A549 (cell line): ENCODE data around the gene MT2A. TPM values are rescaled to one million over a fixed set of nuclear protein-coding genes. Genes with fewer than 3 reads are reported as not detected.

Experiments used
- ATAC-seq, 2 experiments: fragments of 200-7000 bp in 1 of 2; fragments of >200 bp in 1 of 2; cut with Nextera tagmentation in 1 of 2; cut with Tn5 transposase in 1 of 2; 3 replicates each; pipeline versions ENCODE4 v1.8.0 to v1.9.1; 2018 to 2020; ENCODE audit warnings: mild to moderate bottlenecking in 1 of 2, moderate library complexity in 1 of 2
- CTCF ChIA-PET: fragments of 300-600 bp; sonication (Branson Sonifier 250); formaldehyde crosslinking; extraction: SDS; loops from one replicate; lab custom pipeline; 2021; ENCODE audit warnings: antibody characterized with exemption, inconsistent platforms; lab: Yijun Ruan, JAX
- POLR2A ChIA-PET: fragments of 350-600 bp; formaldehyde crosslinking; extraction: SDS; loops from one replicate; lab custom pipeline; 2021; ENCODE audit warnings: antibody characterized with exemption, inconsistent platforms; lab: Yijun Ruan, JAX
- DNase-seq, 2 experiments: peaks; one replicate each; pipeline versions ENCODE4 v3.0.0 to v3.0.0-alpha.2; 2011 to 2016; ENCODE audit warnings: low read depth in 1 of 2, low spot score in 1 of 2
- FAIRE-seq: peaks from 2 replicates; lab custom pipeline; 2011; peaks lifted over from hg19 to GRCh38; lab: Jason Lieb, UNC
- H3K27ac ChIP-seq, 2 experiments: fragments of >200 bp; sonication (Bioruptor Twin); formaldehyde crosslinking; 3 replicates each; pipeline ENCODE4 v1.5.1; 2016 to 2017
- H3K4me1 ChIP-seq: fragments of >200 bp; sonication (Bioruptor Twin); formaldehyde crosslinking; 3 replicates; pipeline ENCODE4 v1.6.1; 2016
- H3K4me2 ChIP-seq: fragments of >200 bp; sonication (Bioruptor Twin); formaldehyde crosslinking; 3 replicates; pipeline ENCODE4 v1.6.1; 2016
- H3K4me3 ChIP-seq: fragments of >200 bp; sonication (Bioruptor Twin); formaldehyde crosslinking; 3 replicates; pipeline ENCODE4 v1.5.1; 2016
- H3K9me3 ChIP-seq: fragments of >200 bp; sonication (Bioruptor Twin); formaldehyde crosslinking; 3 replicates; pipeline ENCODE4 v1.6.1; 2016
- ATOH8 ChIP-seq: fragments of 250-450 bp; sonication (Bioruptor Pico); IDR thresholded peaks from 2 replicates; pipeline ENCODE4 v1.5.0; 2020; ENCODE audit warnings: low read depth, mild to moderate bottlenecking, moderate library complexity
- BHLHE40 ChIP-seq: IDR thresholded peaks from 2 replicates; pipeline ENCODE4 v1.6.1; 2012; ENCODE audit warnings: low read depth, low read length, inconsistent platforms
- E2F6 ChIP-seq: IDR thresholded peaks from 2 replicates; pipeline ENCODE4 v1.6.1; 2012; ENCODE audit warnings: low read depth, borderline replicate concordance
- EHF ChIP-seq: fragments of 250-450 bp; sonication (Bioruptor Pico); IDR thresholded peaks from 2 replicates; pipeline ENCODE4 v1.5.0; 2020; ENCODE audit warnings: mild to moderate bottlenecking
- ESRRA ChIP-seq: fragments of 150-350 bp; IDR thresholded peaks from 2 replicates; pipeline ENCODE4 v1.6.1; 2014; ENCODE audit warnings: mild to moderate bottlenecking, low read length, borderline replicate concordance
- FOSB ChIP-seq: fragments of 250-450 bp; sonication (Bioruptor Pico); IDR thresholded peaks from 2 replicates; pipeline ENCODE4 v1.5.0; 2020; ENCODE audit warnings: mild to moderate bottlenecking, moderate library complexity
- FOSL2 ChIP-seq, 2 experiments: fragments of 450-650 bp in 1 of 2; fragments of >200 bp in 1 of 2; sonication (Bioruptor Twin) in 1 of 2; formaldehyde crosslinking; IDR thresholded peaks; 2 replicates each; pipeline versions ENCODE4 v1.5.0 to v1.6.1; 2016 to 2020; ENCODE audit warnings: mild to moderate bottlenecking in 1 of 2, moderate library complexity in 1 of 2
- HEYL ChIP-seq: fragments of 250-450 bp; sonication (Bioruptor Pico); IDR thresholded peaks from 2 replicates; pipeline ENCODE4 v1.8.0; 2021; ENCODE audit warnings: mild to moderate bottlenecking, moderate library complexity
- HOXB13 ChIP-seq: fragments of 250-450 bp; sonication (Bioruptor Pico); IDR thresholded peaks from 2 replicates; pipeline ENCODE4 v1.5.0; 2020; ENCODE audit warnings: low read depth, mild to moderate bottlenecking, moderate library complexity
- JUNB ChIP-seq: fragments of >200 bp; sonication (Bioruptor Twin); formaldehyde crosslinking; IDR thresholded peaks from 2 replicates; pipeline ENCODE4 v1.6.1; 2016
- KDM1A ChIP-seq: fragments of 200-600 bp; sonication (generic); IDR thresholded peaks from 2 replicates; pipeline ENCODE4 v1.6.1; 2016; ENCODE audit warnings: low read depth, mild to moderate bottlenecking
- KDM5A ChIP-seq: fragments of 200-600 bp; sonication (generic); IDR thresholded peaks from 2 replicates; pipeline ENCODE4 v1.6.1; 2016; ENCODE audit warnings: antibody characterized with exemption, mild to moderate bottlenecking
- MAFK ChIP-seq: fragments of 450-650 bp; IDR thresholded peaks from 2 replicates; pipeline ENCODE4 v1.6.1; 2014; ENCODE audit not compliant: partially characterized antibody
- MAZ ChIP-seq: fragments of 150-350 bp; IDR thresholded peaks from 2 replicates; pipeline ENCODE4 v1.6.1; 2014; ENCODE audit warnings: antibody characterized with exemption, low read depth, low read length, borderline replicate concordance
- MYC ChIP-seq: IDR thresholded peaks from 2 replicates; pipeline ENCODE4 v1.6.1; 2012; ENCODE audit warnings: mild to moderate bottlenecking, inconsistent platforms, low read length, improper control_type of control experiment, borderline replicate concordance
- RARB ChIP-seq: fragments of 250-450 bp; sonication (Bioruptor Pico); IDR thresholded peaks from 2 replicates; pipeline ENCODE4 v1.8.0; 2021; ENCODE audit warnings: mild to moderate bottlenecking, moderate library complexity
- RCOR1 ChIP-seq: fragments of 150-350 bp; IDR thresholded peaks from 2 replicates; pipeline ENCODE4 v1.6.1; 2014; ENCODE audit warnings: antibody characterized with exemption, low read length, low read depth
- SREBF2 ChIP-seq: fragments of 450-650 bp; IDR thresholded peaks from 2 replicates; pipeline ENCODE4 v1.6.1; 2014; ENCODE audit warnings: mild to moderate bottlenecking, moderate library complexity
- ZC3H11A ChIP-seq: fragments of 450-650 bp; IDR thresholded peaks from 2 replicates; pipeline ENCODE4 v1.6.1; 2014; ENCODE audit warnings: antibody characterized with exemption, mild to moderate bottlenecking
- ZFP36 ChIP-seq: fragments of 450-650 bp; IDR thresholded peaks from 2 replicates; pipeline ENCODE4 v1.6.1; 2014; ENCODE audit warnings: borderline replicate concordance; ENCODE audit not compliant: partially characterized antibody
- ZNF302 ChIP-seq: fragments of 250-450 bp; sonication (Bioruptor Pico); IDR thresholded peaks from 2 replicates; pipeline ENCODE4 v1.9.0; 2021; ENCODE audit warnings: inconsistent platforms, mild to moderate bottlenecking, moderate library complexity
- WGBS: methylation state at CpG from one replicate; pipeline ENCODE4 v1.1.6; 2017; ENCODE audit errors: missing lambda C conversion rate; 5-methylcytosine and 5-hydroxymethylcytosine counted together
- polyA plus RNA-seq, 4 experiments: library from polyadenylated mRNA; depleted of rRNA in 3 of 4; stranded (reverse); fragments of >200 nt; fragmentation: RNase III in 1 of 4; extraction: RNeasy Plus Mini Kit Qiagen cat#74134 plus additional on column Dnase treatment in 1 of 4; gene quantifications; 2 replicates in 3 of 4; 3 replicates in 1 of 4; pipeline ENCODE4 v1.2.3, GENCODE V29; 2011 to 2017
- TF ChIP-seq, protein P1 (sequence below): fragments of 250-450 bp; sonication (Bioruptor Pico); IDR thresholded peaks from 2 replicates; pipeline ENCODE4 v1.5.0; 2021; ENCODE audit warnings: mild to moderate bottlenecking, moderate library complexity, borderline replicate concordance
- TF ChIP-seq, protein P2 (sequence below): fragments of >200 bp; sonication (Bioruptor Twin); formaldehyde crosslinking; IDR thresholded peaks from 3 replicates; pipeline ENCODE4 v1.6.1; 2016
- TF ChIP-seq, protein P3 (sequence below): fragments of >200 bp; sonication (Bioruptor Twin); formaldehyde crosslinking; IDR thresholded peaks from 2 replicates; pipeline ENCODE4 v1.6.1; 2016

The MT2A gene
- polyA plus RNA-seq, 2 of the 4 experiments (the other 2 are of a cell fraction), result 39.1 to 305 TPM

DNA sequence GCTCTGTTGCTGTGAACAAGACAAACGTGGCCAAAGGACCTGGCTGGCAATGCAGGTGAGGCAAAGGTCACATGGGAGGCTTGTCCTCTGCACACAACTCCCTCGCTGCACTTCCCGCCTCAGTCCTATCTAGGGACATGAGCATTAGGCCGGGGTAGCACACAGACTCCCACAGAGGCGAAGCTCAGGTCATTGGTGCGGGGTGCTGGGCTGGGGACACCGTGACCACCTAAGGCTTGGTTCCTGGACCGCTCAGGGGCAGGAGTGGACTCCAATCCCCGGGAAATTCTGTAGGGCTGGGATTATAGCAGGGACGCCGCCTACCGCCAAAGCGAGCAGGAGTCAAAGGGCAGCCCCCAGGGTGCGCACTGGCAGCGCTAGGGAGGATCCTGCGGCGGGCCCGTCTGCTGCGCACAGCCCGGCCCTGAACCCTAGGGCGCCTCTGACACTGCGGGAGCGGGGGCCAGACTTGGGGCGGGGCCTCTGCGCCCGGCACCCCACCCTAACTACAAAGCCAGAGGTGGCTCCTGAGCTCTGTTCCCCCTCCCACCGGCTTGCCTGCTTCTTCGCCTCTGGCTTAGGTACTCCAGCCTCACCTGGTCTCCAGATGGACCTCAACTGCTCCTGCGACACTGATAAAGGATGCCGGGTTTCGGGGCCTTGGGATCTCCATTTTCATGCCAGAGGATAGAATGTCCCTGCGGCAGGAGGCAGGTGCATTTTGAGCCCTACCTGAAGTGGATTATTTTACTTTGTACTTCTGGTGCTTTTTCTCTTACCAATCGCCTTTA, 39.5 kb downstream of the MT2A start (continued):
- TF ChIP-seq E2F6 (no peak), RCOR1 (no peak), KDM1A (no peak), HOXB13 (no peak)

- ATAC-seq, result no peak
- TF ChIP-seq, protein P1, sequence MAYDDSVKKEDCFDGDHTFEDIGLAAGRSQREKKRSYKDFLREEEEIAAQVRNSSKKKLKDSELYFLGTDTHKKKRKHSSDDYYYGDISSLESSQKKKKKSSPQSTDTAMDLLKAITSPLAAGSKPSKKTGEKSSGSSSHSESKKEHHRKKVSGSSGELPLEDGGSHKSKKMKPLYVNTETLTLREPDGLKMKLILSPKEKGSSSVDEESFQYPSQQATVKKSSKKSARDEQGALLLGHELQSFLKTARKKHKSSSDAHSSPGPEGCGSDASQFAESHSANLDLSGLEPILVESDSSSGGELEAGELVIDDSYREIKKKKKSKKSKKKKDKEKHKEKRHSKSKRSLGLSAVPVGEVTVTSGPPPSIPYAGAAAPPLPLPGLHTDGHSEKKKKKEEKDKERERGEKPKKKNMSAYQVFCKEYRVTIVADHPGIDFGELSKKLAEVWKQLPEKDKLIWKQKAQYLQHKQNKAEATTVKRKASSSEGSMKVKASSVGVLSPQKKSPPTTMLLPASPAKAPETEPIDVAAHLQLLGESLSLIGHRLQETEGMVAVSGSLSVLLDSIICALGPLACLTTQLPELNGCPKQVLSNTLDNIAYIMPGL (CRISPR knock-in tag), result no peak
- TF ChIP-seq KDM5A (no peak), ZC3H11A (no peak), ESRRA (no peak), ZNF302 (CRISPR knock-in tag) (no peak), HEYL (CRISPR knock-in tag) (no peak), MYC (no peak), MAZ (no peak)
- TF ChIP-seq, protein P2, sequence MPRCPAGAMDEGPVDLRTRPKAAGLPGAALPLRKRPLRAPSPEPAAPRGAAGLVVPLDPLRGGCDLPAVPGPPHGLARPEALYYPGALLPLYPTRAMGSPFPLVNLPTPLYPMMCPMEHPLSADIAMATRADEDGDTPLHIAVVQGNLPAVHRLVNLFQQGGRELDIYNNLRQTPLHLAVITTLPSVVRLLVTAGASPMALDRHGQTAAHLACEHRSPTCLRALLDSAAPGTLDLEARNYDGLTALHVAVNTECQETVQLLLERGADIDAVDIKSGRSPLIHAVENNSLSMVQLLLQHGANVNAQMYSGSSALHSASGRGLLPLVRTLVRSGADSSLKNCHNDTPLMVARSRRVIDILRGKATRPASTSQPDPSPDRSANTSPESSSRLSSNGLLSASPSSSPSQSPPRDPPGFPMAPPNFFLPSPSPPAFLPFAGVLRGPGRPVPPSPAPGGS, result no peak
- TF ChIP-seq, protein P3, sequence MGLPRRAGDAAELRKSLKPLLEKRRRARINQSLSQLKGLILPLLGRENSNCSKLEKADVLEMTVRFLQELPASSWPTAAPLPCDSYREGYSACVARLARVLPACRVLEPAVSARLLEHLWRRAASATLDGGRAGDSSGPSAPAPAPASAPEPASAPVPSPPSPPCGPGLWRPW, result no peak
- TF ChIP-seq, all 56 proteins: peak for 0
- Histone ChIP-seq H3K9me3 (no peaks in the 10 kb centered on the region), H3K27ac (no peak overlapping the region), H3K4me2 (no peak overlapping the region), H3K4me1 (peaks cover 8% of the 10 kb centered on the region; the same call in 2 of the 3 replicates), H3K4me3 (no peak overlapping the region)
- ChIA-PET CTCF (interaction anchor here (25.6 kb wide), 1 partner anchor 40 kb away, joined by 340 read pairs; the partner anchor contains the start of gene MT2A), POLR2A (no interaction called here)
- DNase-seq (no peak), FAIRE-seq (no peak)
- WGBS, result 79% methylated on average over 2 of the region's 2 CpGs
These were observed 40.9 kb downstream of the MT2A start for GRCh38 chr16:56649271-56649670.

DNA sequence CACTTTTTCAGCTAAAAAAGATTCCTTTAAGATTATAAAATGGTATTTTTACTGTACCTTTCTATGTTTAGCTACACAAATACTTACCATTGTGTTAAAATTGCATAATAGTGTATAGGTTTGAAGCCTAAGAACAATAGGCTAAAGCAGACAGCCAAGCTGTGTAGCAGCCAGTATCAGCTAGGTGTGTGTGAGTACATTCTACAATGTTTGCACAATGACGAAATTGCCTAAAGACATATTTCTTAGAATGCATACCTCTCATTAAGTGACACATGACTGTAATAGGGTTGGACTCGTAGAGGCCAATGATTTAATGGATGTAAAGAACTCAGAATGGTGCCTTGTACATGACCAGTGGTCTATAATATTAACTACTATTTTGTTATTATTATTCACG, 41.4 kb downstream of the MT2A start:
- ChIA-PET POLR2A (no interaction called here), CTCF (interaction anchor here (25.6 kb wide), 1 partner anchor 40 kb away, joined by 340 read pairs; the partner anchor contains the start of gene MT2A)
- ATAC-seq (no peak), FAIRE-seq (no peak), DNase-seq (peak in 1 of 2 experiments; percentile 10)
- Histone ChIP-seq H3K4me2 (no peak overlapping the region), H3K4me3 (no peak overlapping the region), H3K27ac (no peak overlapping the region), H3K9me3 (no peaks in the 10 kb centered on the region), H3K4me1 (peaks cover 8% of the 10 kb centered on the region; the same call in 1 of the 3 replicates)
- 43% methylated on average over 3 of the region's 3 CpGs for WGBS
- TF ChIP-seq BHLHE40, result no peak
- TF ChIP-seq JUNB, result no peak
- TF ChIP-seq FOSL2 (IDR thresholded peaks at IDR 0.05), result no peak
- no peak for TF ChIP-seq FOSL2 (CRISPR knock-in tag; IDR thresholded peaks at IDR 0.05)
- TF ChIP-seq ATOH8, result no peak
- no peak for TF ChIP-seq ZFP36
- no peak for TF ChIP-seq RARB (CRISPR knock-in tag)
- TF ChIP-seq E2F6, result no peak
- TF ChIP-seq EHF, result no peak
- TF ChIP-seq SREBF2, result no peak
- no peak for TF ChIP-seq RCOR1
- no peak for TF ChIP-seq FOSB (CRISPR knock-in tag)
- TF ChIP-seq MAFK, result no peak
- no peak for TF ChIP-seq ESRRA
